ENCODE results near the gene SIX5. TPM values are rescaled to one million over a fixed set of nuclear protein-coding genes. Genes with fewer than 3 reads are reported as not detected.

SIX5 gene
- total RNA-seq, 1 donor = 9.5 TPM

DNA sequence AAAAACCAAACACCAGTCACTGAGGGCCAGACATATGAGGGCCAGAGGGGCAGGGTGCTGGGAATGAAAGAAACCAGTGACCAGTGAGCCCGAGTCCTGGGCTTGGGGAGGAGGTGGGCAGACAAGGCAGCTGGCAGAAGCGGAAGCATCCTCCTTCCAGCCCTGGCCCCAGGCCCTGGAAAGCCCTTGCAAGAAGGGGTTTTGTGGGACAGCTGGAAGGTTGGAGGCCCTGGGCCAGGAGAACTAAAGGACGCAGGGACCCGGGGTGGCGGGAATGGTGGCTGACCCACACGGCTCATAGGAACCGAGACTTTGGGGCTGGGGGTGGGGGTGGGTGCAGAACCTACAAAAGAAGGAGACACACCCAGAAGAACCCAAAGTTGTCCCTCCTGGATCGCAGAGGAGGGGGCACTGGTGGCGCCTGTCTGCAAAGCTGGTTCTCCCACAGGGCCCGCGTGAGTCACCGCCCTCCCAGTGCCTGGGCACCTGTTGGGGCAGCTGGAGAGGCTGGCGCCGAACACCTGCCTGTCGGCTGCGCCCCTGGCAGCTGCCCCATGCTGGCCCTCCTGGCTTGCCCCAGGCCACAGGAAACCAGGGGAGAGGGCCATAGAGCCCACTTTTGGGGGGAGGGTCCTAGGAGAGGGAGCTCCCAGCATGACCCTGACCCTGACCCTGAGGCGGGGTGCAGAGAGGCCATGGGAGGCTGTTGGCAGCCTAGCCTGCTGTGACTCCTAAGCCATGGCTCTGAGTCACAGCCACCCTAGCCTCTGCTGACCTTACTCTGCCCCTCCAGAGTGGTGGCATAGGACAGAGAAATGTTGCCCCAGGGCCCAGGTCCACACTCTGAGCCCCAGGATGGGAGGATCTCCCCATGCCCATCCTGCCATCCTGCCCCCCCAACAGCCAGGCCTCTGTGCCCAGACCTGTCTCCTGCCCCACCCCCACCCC lies 12.4 kb upstream of the SIX5 start:
- TF ChIP-seq, protein P1, sequence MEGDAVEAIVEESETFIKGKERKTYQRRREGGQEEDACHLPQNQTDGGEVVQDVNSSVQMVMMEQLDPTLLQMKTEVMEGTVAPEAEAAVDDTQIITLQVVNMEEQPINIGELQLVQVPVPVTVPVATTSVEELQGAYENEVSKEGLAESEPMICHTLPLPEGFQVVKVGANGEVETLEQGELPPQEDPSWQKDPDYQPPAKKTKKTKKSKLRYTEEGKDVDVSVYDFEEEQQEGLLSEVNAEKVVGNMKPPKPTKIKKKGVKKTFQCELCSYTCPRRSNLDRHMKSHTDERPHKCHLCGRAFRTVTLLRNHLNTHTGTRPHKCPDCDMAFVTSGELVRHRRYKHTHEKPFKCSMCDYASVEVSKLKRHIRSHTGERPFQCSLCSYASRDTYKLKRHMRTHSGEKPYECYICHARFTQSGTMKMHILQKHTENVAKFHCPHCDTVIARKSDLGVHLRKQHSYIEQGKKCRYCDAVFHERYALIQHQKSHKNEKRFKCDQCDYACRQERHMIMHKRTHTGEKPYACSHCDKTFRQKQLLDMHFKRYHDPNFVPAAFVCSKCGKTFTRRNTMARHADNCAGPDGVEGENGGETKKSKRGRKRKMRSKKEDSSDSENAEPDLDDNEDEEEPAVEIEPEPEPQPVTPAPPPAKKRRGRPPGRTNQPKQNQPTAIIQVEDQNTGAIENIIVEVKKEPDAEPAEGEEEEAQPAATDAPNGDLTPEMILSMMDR (IDR thresholded peaks at IDR 0.05; ENCODE audit: insufficient read depth, low read length) = no peak
- H3K4me3 ChIP-seq (ENCODE audit: low read depth, low read length) = peak overlapping the region; percentile 74
- no peak for DNase-seq (ENCODE audit: low read depth)

DNA sequence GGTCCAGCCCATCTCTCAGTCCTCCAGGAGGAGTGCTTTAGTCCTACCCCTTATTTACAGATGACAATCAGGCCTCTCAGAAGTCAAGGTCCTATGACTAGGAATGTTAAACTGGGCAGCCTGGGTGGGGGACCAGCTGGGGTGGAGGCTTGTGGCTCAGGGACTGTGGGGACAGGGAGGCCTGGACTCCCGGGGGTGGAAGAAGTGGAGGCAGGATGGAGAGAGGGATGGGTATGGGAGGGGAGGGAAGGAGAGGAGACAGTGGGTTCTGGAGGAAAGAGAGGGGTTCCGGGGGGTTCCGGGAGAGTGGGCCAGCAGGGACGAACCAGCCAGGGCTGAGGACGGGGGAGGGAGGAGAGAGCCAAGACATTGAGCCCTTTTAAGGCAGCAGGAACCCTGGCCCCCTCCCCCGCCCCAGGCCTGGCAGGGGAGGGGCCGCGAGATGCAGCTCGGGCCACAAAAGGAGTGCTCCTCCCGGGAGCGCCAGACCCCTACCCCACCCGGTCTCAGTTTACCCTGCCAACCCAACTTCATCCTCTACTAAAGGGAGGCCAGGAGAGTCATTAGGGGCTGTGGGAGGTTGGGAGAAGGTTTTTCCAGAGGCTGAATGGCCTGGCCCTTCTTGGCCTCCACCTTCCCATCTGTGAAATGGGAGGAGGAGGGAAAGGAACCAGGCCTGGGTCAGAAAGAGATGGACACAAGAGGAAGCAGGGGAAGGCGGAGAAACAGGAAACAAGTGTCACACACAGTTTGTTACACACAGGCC lies 11.6 kb upstream of the SIX5 start:
- TF ChIP-seq, protein P1 (IDR thresholded peaks at IDR 0.05; ENCODE audit: insufficient read depth, low read length) = no peak
- H3K4me3 ChIP-seq (ENCODE audit: low read depth, low read length) = peak overlapping the region; percentile 74
- DNase-seq (ENCODE audit: low read depth) = no peak

DNA sequence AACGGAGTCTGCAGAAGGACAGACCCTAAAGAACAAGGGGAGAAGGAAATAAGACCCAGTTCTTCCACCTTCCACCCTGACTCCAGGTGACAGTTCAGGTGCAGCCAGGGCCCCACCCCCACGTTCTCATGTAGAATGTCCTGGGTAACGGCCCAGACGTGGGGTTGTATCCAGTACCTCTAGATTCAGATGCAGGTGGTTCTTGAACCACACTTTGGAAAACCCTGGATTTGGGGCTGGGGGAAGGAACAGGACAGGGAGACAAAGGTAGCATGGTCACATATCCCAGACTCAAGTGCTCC lies 11.0 kb upstream of the SIX5 start:
- peak overlapping the region; percentile 74 for H3K4me3 ChIP-seq (ENCODE audit: low read depth, low read length)
- TF ChIP-seq, protein P1 (IDR thresholded peaks at IDR 0.05; ENCODE audit: insufficient read depth, low read length) = no peak
- DNase-seq (ENCODE audit: low read depth) = no peak

DNA sequence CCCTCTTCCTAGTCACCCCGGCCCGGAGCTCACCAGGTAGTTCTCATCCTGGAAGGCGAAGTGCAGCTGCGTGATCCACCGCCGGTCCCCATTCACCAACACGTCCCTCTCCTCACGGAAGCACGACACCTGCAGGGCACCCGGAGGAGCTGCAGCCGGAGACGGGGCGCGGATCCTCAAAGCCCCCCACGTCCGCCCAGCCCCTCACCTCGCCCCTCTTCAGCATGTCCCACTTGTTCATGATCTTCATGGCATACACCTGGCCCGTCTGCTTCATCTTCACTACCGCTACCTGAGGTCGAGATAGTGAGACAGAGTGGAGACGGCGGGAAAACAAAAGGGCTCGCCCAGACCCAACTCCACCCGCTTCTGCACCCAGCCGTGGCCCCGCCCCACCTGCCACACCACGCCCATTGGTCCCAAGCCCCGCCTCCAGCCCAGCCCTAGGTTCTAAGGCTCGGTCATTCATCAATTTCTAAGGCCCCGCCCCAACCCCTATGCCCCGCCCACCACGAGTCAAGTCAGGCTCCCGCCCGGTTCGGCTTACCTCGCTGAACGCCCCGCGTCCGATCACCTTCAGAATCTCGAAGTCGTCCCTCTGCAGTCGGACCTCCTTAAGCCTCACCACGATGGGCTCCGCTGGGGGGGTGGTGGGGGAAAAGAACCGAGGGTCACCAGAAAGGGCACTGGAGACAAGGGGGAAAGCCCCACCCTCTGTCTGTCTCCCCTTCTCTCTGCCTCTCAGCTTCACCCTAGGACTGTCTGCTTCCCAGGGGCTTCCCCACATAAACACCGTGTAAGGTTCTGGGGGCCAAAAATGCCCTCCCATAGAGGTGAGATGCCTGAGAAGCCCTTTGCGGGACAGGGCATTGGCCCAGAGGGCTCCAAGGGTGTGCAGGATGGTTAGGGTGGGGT lies 10.4 kb upstream of the SIX5 start:
- peak overlapping the region; percentile 74 for H3K4me3 ChIP-seq (ENCODE audit: low read depth, low read length)
- DNase-seq (ENCODE audit: low read depth) = peak; percentile 49
- TF ChIP-seq, protein P1 (IDR thresholded peaks at IDR 0.05; ENCODE audit: insufficient read depth, low read length) = peak; percentile 42

DNA sequence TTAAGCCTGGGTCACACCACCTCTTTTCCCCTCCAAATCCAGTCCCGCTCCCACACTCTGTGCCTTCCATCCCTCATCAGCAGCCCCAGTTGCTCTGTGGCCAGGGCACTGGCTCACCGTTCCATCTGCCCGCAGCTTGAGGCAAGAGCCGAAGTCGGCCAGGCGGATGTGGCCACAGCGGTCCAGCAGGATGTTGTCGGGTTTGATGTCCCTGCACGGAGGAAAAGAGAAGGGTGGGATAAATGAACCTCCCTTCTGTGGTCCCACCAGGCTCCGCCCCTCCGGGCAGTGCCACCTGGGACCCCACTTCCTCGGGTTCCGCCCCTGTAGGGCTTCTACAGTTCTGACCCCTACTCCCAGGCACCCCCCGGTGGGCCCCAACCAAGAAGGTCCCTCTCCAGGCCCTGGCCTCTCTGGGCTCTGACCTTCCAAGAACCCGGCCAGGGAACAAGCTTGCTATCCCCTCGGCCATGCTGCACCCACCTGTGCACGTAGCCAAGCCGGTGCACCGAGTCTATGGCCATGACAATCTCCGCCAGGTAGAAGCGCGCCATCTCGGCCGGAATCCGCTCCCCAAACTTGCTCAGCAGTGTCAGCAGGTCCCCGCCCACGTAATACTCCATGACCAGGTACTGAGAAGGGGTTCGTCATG lies 9.1 kb upstream of the SIX5 start:
- TF ChIP-seq, protein P1 (IDR thresholded peaks at IDR 0.05; ENCODE audit: insufficient read depth, low read length) = no peak
- H3K4me3 ChIP-seq (ENCODE audit: low read depth, low read length) = no peak overlapping the region
- no peak for DNase-seq (ENCODE audit: low read depth)
